Stimulated activated CD4-positive, alpha-beta T cell treated with anti-CD3 and anti-CD28 coated beads, TNF-alpha, amount 100 ng/mL, for 48 hours (primary cell): Measurements from ENCODE around the gene GLB1L.
A peak's percentile ranks its signal among the peaks of the same experiment; 100 is the strongest.
"Not testable (repeated sequence)": the region's sequence is repeated elsewhere in the genome, so short reads cannot be mapped to it uniquely, and the experiment has no call there.

Source experiments
- DNase-seq, 3 donors: peaks; one replicate each; pipeline ENCODE4 v3.0.0-alpha.2; 2020; ENCODE audit warnings: low read depth in 3 of 3

Gene GLB1L

DNA sequence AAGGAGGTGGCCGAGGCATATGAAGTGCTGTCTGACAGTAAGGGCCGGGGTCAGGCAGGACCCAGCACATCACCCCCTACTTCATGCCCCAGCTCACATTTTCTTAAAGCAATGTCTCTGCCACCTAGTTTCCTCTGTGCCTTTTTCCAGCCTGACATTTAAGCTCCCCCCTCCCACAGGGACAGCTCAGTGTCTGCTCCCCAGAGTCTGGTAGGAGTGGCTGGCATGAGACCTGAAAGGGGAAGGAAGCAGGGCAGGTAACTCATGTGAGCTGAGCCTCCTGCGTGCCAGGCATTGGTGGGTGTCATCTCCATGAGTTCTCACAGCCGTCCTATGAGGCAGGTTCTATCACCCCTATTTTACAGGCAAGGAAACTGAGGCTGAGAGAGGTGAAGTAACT is 35.4 kb upstream of the GLB1L start:
- DNase-seq: no peak

DNA sequence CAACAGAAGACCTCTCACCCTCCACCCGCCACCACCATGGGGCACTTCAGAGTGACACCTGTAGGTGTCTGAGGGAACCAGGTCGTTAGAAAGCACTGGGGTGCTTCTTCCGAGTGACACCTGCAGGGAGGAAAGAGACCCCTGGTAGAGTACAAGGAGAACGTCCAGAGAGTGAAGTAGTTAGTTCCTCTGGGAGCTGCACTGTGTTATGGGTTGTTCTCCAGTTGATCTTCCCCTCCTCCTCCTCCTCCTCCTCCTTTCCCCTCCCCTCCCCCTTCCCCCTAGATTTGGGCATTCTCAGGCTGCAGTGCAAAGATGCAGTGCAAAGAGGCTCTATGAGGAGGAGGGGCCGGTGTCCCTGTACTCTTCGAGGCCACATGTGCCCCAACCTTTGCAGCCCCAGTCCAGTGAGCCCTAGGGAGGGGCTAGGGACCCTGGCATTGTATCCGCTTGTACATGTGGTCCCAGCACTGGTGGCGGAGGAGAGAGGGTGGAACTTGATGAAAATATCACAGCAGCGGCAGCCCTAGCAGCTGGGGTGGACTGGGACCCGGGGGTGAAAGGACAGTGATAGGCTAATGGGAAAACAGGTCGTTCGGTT is 34.8 kb upstream of the GLB1L start:
- DNase-seq: no peak

DNA sequence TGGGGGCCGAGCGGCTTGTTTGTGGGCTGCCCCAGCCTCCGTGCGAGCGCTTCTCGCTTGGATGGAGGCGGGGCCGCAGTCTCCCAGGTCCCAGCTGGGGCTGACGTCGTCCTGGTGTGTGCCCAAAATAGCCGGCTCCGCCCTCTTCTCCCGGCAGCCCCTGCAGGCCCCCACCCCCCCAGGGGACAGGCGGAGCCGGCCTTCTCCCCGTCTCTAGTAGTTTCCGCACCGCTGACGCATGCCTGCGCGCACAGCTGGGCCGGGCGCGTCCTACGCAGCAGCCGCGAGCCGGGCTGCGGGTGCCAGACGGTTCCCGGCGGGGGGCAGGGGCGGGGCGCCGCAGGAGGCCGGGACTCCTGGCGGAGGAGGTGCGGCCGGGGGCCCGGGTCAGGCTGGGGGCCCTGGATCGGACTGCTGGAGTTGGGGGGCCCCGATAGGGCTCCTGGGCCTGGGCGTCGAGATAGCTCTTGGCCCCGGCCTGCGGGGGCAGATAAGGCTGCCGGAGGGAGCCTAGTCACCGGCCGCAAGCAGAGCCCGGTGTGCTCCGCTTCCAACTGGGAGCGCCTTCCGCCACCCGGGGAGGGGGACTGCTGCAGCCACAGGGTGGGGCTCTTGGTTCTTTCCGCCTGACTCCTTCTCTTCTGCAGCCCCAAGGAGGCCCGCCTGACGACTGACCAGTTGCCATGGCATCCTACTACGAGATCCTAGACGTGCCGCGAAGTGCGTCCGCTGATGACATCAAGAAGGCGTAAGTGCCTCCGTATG is 34.1 kb upstream of the GLB1L start, which contains the start of gene DNAJB2:
DNAJB2 (plus strand) TSS at position 216 of the 765 bp plus-strand sequence; CDS start at position 684, 468 bp downstream.
- DNase-seq: peak; percentile 95 to 99 (median 99)

DNA sequence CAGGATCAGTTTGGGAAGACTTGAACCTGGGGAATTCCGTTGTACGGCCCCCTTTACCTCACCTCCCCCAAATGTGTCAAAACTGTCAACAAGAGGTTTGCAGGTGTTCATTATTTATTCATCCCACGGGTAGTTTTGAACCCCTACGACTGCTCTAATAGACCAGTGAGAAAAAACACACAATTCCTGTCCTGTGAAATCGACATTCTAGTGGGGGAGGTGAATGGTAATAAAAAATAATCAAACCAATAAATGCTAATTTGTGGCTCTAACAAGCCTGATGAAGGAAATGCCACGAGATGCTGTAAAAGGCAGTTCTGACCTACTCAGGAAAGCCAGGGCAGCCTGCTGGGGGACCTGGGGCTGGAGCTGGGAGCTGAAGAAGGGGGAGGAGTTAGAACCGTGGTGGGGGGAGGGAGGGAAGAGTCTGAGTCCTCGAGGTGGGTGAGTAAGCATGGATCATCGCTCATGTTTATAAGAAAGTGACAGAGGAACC is 33.5 kb upstream of the GLB1L start:
- DNase-seq: no peak

DNA sequence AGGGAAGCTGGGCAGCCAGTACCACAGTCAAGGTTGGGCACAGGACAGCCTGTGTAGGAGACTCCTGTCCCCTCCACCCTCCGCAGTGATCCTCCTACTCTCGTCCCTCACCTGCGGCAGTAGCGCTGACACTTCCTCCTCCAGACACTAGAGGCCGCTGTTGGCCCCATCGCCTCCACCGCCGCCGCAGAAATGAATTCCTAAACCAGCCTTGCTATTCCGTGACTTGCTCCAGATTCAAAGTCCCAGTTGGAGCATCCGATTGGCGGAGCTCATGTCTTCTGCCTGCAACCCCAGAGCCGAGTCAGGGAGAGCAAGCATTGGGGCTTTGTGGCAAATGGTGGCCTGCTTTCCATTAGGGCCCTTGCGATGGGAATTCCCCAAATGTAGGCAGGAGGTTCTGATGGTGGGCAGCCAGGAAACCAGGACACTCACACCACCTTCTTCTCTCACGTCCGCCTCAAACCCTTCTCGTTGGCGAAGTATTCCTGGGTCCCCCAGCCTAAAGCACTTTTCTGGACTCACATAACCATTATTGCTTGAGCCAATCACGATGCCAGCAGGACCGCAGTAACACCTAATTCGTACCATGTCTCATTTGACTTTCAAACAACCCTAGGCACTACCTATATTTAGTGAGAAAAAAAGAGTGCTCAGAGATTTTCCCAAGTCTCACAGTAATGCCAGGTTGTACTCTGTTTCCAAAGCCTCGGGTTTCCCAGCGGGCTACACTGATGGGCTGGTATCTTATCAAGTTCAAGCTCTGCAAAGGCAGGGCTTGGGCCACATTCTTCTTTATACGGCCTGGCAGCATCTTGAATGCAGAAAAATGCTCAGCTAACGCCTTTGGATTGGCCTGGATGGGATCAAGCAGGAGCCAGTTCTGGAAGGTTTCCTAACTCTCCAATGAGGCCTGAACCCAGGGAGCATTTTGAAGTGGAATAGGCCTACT is 32.7 kb upstream of the GLB1L start:
- peak; percentile 53 to 65 (median 63) for DNase-seq

DNA sequence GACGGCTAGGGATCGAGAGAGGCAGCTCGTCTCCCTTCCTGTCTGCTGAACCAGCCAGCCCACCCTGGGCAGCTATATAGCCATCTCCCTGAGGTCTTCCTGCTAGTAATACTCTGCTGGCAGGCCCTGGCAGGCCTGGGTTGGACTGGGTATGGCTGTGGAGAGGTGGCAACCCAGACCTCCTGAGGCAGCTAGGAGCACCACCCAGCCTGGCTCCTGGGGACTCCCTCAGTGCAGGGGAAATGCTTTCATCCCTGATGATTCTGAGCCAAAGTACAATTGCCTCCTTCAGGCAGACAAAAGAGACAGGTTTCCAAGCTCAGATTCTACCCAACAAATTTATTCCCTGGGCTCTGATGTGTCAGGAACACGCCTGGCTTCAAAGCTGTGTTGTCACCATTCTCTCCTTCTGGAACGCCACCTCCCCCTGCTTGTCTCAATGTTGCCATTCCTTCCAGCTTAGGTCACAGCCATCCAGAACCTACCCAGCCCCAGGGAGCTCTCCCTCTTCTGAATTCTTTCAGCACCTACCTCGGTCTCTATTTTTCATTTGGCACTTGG is 29.2 kb upstream of the GLB1L start:
- DNase-seq: no peak

DNA sequence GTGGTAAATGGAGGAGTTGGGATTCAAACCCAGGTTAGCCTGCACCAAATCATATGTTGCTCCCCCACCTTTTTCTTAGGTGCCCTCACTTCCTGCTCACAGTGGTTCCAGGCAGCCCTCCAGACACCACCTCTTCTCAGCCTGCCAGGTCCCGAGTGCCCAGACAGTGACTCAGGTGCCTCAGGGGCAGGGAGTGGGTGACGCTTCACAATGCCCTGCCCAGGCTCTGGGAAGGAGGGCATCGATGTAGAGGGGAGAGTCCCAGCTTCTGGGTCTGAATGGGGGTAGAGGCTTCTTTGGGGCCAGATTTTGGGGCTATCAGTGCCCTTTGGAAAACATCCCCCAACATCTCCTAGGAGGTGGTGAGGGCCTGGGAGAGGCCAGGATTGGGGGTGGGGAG is 28.7 kb upstream of the GLB1L start:
- DNase-seq: no peak

DNA sequence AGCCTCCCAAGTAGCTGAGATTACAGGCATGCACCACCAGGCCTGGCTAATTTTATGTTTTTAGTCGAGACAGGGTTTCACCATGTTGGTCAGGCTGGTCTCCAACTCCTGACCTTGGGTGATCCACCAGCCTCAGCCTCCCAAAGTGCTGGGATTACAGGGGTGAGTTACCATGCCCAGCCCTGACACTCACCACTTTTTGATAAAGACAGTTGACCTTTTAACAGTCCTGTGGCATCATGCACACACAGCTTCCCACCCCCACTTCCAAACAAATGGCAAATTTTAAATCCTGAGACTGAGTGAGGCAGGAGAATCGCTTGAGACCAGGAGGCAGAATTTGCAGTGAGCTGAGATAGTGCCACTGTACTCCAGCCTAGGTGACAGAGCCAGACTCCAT is 27.8 kb upstream of the GLB1L start:
- no peak for DNase-seq

DNA sequence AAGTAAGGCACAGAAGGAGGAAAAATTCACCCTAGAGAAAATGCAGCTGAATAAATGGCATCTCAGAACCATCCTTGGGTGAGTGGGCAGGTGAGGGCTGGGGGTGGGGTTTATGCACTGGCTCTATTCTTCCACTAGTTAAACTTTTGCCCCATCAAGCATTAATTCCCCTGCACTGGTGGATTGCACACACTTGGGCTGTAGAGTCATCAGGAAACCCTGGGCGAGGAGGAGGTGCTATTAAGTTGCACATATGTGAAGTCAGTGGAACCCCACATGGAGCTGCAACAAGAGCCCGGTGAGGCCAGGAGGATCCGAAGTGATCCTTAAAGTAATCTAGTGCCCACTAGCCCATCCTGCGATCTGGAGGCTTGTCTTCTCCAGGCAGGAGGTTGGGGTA is 27.1 kb upstream of the GLB1L start:
- DNase-seq: no peak

DNA sequence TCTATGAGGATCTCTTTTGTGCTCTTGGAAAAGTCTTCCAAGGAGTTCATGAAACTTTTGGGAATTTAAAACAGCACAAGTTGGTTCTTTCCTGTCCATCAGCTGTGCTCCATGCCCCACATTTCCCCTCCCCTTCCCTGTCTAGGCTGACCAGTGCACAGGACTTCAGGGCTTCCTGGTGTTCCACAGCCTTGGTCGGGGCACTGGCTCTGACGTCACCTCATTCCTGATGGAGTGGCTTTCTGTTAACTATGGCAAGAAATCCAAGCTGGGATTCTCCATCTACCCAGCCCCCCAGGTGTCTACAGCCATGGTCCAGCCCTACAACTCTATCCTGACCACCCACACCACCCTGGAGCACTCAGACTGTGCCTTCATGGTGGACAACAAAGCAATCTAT is 25.8 kb upstream of the GLB1L start:
- DNase-seq: no peak

DNA sequence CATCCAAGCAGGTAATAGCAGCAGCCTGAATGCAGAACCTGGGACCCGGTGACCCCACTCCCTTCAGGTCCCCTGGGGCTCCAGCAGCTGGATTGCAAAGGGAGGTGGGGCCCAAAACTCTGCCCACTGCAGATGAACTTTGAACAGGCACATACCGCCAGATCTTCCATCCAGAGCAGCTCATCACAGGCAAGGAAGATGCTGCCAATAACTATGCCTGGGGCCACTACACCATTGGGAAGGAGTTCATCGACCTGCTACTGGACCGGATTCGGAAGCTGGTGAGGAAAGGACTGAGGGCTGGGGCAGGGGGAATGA is 24.8 kb upstream of the GLB1L start:
- DNase-seq: no peak

DNA sequence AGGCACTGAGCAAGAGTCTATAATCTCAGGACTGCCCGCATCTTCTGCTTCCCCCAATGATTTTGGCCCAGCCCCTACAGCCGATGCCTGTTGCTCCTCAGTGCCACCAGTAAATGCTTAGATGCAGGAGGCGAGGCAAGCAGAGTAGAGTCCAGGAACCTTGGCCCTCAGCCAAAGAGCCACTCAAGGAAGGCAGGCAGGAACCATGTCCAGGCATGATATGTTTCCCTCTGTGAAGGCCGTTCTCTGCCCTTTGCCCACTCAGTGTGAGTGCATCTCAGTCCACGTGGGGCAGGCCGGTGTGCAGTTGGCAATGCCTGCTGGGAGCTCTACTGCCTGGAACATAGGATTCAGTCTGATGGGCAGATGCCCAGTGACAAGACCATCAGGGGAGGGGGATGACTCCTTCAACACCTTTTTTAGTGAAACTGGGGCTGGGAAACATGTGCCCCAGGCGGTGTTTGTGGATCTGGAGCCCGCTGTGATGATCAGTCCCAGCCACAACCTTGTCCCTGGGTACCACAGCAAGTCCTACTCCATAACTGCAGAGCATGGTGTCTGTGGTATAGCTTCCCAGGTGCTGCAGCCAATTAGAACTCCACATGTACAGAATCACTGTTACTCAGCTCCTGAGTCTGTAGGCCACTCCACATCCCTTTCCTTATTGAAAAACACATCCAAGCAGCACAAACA is 24.3 kb upstream of the GLB1L start:
- DNase-seq: no peak

DNA sequence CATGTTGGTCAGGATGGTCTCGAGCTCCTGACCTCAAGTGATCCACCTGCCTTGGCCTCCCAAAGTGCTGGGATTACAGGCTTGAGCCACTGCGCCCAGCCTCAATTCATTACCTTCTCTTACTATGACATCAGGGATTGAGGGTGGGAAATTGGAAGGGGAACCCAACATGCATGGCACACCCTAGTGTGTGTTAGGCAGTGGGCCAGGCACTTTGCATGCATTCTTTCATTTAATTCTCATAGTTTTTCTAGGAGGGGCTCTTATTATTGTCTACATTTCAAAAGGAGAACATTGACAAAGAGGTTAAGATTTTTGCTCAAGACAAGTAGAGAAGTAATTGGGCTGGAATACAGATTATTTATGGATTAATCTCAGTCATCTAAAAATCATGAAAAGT is 23.1 kb upstream of the GLB1L start:
- DNase-seq: no peak

DNA sequence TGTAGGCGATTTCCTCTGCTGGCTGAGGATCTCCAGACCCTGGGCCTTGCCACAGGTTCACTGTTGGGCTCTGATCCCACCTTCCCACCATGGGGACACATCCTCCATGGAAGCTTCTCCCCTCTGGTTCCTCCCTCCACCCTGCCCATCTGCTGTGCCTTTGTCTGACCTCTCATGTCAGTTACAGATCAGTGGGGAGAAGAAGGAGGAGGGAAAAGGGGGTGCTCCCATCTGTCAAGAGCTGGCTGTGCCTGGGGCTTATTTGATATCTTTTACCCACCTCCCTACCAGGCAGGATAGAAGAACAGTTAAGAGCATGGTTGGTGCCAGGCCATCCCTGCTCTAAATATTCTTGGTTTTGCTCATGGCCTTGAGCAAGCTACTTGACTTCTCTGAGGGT is 21.6 kb upstream of the GLB1L start:
- no peak for DNase-seq

DNA sequence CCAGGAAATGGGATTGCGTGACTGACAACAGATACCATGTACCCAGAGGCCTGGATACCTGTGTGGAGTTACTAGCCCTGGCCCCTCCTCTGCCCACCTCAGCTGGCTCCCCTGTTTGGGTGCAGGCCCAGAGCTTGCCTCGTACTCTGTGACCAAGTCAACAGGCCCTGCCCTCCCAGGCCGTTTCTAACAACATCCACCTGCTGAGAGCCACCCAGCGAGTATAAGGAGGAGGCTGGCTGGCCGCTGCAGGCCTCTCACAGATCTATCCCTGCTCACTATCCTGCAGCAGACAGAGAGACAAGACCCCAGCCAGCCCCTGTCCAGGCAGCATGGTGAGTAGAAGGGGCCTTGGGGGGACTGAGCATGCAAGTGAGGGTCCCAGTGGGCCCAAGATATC is 21.0 kb upstream of the GLB1L start:
- no peak for DNase-seq

DNA sequence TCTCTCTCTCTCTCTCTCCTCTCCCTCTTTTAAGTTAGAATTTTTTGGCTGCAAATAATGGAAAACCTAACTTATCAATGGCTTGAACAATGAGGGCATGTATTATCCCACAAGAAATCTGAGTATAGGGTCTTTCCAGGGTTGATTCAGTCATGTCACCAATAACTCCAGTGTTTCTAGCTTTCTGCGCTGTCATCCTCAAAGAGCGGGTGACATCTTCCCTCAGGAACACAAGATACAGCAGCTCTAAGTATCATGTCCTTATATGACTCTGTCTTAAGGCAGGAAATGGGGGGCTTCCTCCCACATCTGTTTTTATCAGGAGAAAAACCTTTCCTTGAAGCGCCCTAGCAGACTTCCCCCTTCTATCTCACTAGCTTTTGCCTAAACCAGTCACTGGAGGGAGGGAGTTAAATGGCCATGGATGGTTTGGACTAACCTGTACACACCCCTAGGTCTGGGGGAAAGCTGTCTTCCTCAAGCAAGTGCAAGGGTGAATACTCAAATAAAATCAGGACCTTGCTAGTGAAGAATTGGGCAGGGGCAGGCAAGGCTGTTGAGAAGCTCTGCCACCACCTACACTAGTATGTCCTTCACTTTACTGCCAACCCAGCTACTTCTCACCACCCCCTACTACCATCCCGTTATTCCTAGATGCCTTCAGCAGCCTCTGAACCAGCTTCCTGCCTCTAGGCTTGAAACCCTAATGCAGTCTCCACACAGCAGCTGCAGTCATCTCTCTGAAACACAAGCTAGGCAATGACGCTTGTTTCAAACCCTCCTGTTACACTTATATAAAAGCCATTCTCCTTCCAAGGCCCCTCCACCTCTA is 16.0 kb upstream of the GLB1L start:
- DNase-seq: no peak

DNA sequence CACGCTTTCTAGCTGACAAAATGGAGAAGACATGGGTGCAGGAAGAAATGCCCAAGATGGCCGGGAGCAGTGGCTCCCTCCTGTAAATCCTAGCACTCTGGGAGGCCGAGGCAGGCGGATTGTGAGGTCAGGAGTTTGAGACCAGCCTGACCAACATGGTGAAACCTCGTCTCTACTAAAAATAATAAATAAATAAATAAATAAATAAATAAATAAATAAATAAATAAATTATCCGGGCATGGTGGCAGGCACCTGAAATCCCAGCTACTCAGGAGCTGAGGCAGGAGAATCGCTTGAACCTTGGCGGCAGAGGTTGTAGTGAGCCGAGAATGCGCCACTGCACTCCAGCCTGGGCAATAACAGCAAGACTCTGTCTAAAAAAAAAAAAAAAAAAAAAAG is 13.7 kb upstream of the GLB1L start:
- not testable (repeated sequence) for DNase-seq

DNA sequence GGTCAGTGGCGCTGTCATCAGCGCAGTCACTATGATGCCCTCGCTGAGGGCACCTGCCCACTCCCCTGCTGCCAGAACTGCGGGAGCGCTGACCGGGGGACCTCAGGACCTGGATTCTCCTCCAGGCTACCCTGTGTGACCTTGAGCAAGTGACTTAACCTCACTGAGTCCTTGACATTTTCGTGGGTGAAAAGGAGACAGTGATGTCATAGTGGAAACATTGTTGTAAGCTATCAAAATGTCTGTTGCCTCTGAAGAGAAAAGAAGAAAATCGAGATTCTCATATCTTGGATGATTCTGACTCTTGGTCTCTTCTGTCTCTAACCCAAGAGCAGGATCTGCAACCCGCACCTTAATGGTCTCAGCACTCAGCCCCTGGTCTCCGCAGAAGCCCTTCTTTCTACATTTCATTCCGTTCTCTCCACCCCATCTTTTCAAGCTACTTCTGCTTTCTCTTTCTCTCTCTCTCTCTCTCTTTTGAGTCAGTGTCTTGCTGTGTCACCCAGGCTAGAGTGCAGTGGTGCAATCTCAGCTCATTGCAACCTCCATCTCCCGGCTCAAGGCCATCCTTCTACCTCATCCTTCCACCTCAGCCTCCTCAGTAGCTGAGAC is 9.5 kb upstream of the GLB1L start:
- DNase-seq: no peak

DNA sequence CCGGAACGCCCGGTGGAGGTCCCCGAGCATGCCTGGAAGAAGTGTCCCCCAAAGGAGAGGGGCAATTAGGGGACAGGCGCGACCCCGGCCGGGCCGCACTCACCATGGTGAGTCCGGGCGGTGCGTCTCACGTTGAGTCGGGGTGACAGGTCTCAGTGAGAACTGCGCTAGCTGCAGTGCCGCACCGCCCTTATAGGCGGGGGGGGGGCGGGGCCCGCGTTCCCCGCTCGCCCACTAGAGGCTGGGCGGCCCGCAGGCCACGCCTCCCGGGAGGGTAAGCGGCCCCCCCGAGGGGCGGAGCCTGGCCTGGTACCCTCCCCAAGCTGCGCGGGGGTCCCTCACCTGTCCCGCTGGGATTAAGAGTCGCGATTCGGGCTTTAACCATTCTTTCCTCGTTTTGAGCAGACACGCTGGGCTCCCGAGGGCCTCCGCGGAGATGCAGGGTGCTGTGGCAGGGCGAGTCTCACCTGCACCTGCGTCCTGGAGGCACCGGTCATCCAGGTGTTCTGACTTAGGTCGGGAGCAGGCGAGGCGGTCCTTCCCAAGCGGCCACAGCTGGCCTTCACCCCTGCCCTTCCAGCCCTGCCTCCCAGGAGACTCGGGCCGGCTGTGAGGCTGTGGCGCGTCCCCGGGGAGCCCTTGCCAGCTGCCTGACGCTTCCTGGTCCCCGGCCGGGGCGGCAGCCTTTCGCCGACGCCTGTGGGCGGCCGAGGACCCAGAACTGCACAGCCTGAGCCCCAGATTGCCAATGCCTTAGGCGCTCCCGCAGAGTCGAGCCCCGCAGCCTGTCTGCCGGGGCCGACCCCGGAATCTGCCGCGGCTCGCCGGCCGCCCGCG is 8.7 kb upstream of the GLB1L start, which contains the start of gene TUBA4A:
TUBA4A (minus strand) TSS at position 166 of the 837 bp plus-strand sequence; CDS start at position 106, 60 bp downstream.
- peak; percentile 77 to 87 (median 81) for DNase-seq
